Endothelial cell (in vitro differentiated cells): ENCODE measurements around the gene CORO2A. TPM values are rescaled to one million over a fixed set of nuclear protein-coding genes. Genes with fewer than 3 reads are reported as not detected.
"Not testable (repeated sequence)": the region's sequence is repeated elsewhere in the genome, so short reads cannot be mapped to it uniquely, and the experiment has no call there.

Source experiments
- DNase-seq: peaks from one replicate; pipeline ENCODE4 v3.0.0; 2021; ENCODE audit warnings: low spot score
- H3K27ac Mint-ChIP-seq: one replicate; pipeline ENCODE4 v1.8.0; 2021; ENCODE audit warnings: mixed read lengths, inconsistent platforms; ENCODE audit not compliant: unreplicated experiment
- H3K27me3 Mint-ChIP-seq: one replicate; pipeline ENCODE4 v1.8.0; 2021; ENCODE audit warnings: mild to moderate bottlenecking, moderate library complexity, mixed read lengths, inconsistent platforms; ENCODE audit not compliant: unreplicated experiment
- H3K36me3 Mint-ChIP-seq: one replicate; pipeline ENCODE4 v1.8.0; 2021; ENCODE audit warnings: mild to moderate bottlenecking, low read depth, mixed read lengths, inconsistent platforms; ENCODE audit not compliant: unreplicated experiment
- H3K4me1 Mint-ChIP-seq: one replicate; pipeline ENCODE4 v1.8.0; 2021; ENCODE audit warnings: mild to moderate bottlenecking, mixed read lengths, inconsistent platforms; ENCODE audit not compliant: unreplicated experiment
- H3K4me3 Mint-ChIP-seq: one replicate; pipeline ENCODE4 v1.8.0; 2021; ENCODE audit warnings: mild to moderate bottlenecking, mixed read lengths, inconsistent platforms; ENCODE audit not compliant: unreplicated experiment
- H3K9me3 Mint-ChIP-seq: one replicate; pipeline ENCODE4 v1.8.0; 2021; ENCODE audit warnings: mixed read lengths, inconsistent platforms; ENCODE audit not compliant: unreplicated experiment
- CTCF ChIP-seq: fragments of 200-600 bp; sonication (generic); IDR thresholded peaks from one replicate; pipeline ENCODE4 v1.5.0; 2021; ENCODE audit warnings: antibody characterized with exemption; ENCODE audit not compliant: unreplicated experiment
- total RNA-seq: library from RNA; stranded (reverse); fragmentation: NEBNext Ultra II Directional; extraction: Animal tissue kit (Norgen Biotek cat#: 25700); gene quantifications from one replicate; pipeline ENCODE4 v1.2.1, GENCODE V29; 2021; ENCODE audit not compliant: unreplicated experiment

The CORO2A gene
- total RNA-seq, 1 donor from 2014 or later, result 5.5 TPM

- no peak for TF ChIP-seq CTCF
- H3K4me3 Mint-ChIP-seq, result no peak overlapping the region
- peaks cover 7% of the 10 kb centered on the region for H3K27me3 Mint-ChIP-seq
- no peaks in the 10 kb centered on the region for H3K9me3 Mint-ChIP-seq
- no peak overlapping the region for H3K27ac Mint-ChIP-seq
- H3K36me3 Mint-ChIP-seq, result no peaks in the 10 kb centered on the region
- H3K4me1 Mint-ChIP-seq, result no peaks in the 10 kb centered on the region
- no peak for DNase-seq
Measured at GRCh38 chr9:98091735-98092612, 100.5 kb downstream of the CORO2A start.

- not testable (repeated sequence) for H3K27me3 Mint-ChIP-seq, H3K4me3 Mint-ChIP-seq, H3K4me1 Mint-ChIP-seq, H3K27ac Mint-ChIP-seq, H3K36me3 Mint-ChIP-seq, H3K9me3 Mint-ChIP-seq, DNase-seq
Measured at GRCh38 chr9:98090674-98091073, 101.8 kb downstream of the CORO2A start.

- Mint-ChIP-seq H3K4me1 (peaks cover 7% of the 10 kb centered on the region), H3K27ac (no peak overlapping the region), H3K36me3 (no peaks in the 10 kb centered on the region), H3K4me3 (no peak overlapping the region), H3K27me3 (peaks cover 4% of the 10 kb centered on the region), H3K9me3 (no peaks in the 10 kb centered on the region)
- TF ChIP-seq CTCF, result peak; percentile 21
- peak; percentile 62 for DNase-seq
Measured at GRCh38 chr9:98087420-98088354, 104.8 kb downstream of the CORO2A start.

GRCh38 chr9:98086461-98086860 is 106.0 kb downstream of the CORO2A start:
- DNase-seq, result no peak
- Mint-ChIP-seq H3K36me3 (no peaks in the 10 kb centered on the region), H3K27me3 (peaks cover 4% of the 10 kb centered on the region), H3K27ac (no peak overlapping the region), H3K4me1 (peaks cover 7% of the 10 kb centered on the region), H3K4me3 (no peak overlapping the region), H3K9me3 (no peaks in the 10 kb centered on the region)
- no peak for TF ChIP-seq CTCF

GRCh38 chr9:98085944-98086343 is 106.5 kb downstream of the CORO2A start:
- Mint-ChIP-seq H3K4me1 (peaks cover 7% of the 10 kb centered on the region), H3K27ac (no peak overlapping the region), H3K36me3 (no peaks in the 10 kb centered on the region), H3K9me3 (no peaks in the 10 kb centered on the region), H3K27me3 (peaks cover 4% of the 10 kb centered on the region), H3K4me3 (no peak overlapping the region)
- no peak for TF ChIP-seq CTCF
- no peak for DNase-seq
